ENCODE measurements around the gene KCNH8. TPM values are rescaled to one million over a fixed set of nuclear protein-coding genes. Genes with fewer than 3 reads are reported as not detected.

Gene KCNH8
- not detected in 2 replicates for total RNA-seq

DNA sequence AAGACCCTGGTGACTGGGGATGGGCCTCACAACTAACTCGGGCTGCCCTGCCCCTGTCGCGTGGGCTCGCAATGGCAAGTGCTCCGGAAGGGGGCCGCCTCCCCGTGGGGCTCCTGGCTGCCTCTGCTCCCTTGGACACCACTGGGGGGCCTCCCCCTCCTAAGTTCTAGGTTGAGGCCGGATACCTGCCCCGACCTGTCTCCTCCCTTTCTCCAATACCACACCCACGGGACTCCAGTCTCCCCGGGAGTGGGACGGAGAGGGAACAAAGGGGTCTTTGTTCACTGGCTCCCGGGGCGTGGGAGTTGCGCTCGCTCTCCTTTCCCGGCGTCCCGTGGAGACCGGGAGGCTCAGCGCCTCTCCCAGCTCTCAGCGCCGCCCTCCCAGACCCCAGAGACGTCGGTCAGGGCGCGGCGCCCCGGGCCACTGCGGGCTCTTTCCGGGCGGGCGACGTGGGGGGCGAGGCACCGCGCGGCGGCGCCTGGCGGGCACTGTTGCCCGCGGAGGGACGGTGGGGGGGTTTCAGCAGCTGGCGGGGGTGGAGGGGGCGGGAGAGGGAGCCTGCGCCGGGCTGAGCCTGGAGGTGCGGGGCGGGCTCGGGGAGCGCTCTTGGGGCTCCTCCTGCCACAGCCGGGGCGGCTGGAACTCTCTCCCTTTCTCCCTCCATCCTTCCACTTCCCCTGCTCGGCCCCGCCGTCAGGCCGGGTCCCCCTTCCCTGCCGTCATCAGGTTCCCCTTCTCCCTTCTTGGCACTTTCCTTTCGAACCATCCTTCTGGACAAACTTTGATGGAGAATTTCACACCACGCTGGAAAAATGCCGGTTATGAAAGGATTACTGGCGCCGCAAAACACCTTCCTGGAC is at the start of gene KCNH8:
Gene KCNH8, plus strand, starts transcription at position 606 of the 863 bp plus-strand sequence. Its CDS starts 210 bp downstream, at position 816.

Small RNA genes lying within 50 kb of the gene (small RNA-seq; reads per million reads assigned to genes)
- not detected for gene MIR4791 (ENCODE audit: low replicate concordance)

Data from placental pericyte (primary cell).